ENCODE data around the gene LGALS12.
"Not testable (repeated sequence)": the region's sequence is repeated elsewhere in the genome, so short reads cannot be mapped to it uniquely, and the experiment has no call there.

The LGALS12 gene

DNA sequence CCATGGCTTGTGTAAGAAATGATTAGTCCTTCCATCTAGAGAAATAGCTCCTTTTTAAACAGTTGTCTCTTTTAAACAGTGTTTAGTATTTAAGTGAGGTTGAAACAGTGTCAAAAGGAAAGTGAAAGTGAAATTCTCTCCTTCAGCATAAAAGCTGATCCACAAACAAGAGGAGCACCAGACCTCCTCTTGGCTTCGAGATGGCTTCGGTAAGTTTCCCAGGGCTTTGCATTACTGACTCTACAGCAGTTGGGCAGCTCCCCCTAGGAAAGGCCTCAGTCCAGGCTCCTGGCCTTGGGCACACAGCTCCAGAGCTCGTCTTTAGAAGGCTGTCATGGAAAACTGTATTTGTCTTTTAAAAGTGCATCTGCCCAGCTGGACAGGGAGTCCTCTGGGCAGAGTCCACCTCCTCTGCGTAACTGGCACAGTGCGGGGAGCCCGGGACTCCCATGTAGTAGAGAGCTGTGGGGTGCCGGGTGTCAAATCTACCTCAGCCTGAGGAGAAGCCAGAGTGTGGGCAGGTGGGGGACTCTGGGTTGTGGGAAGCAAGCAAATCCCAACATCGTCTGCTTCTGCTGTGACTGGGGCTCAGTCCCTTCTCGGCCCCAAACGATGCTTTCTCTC lies 30.9 kb downstream of the LGALS12 start, which contains the start of gene PLAAT4:
TSS of gene PLAAT4 (plus strand) at position 140 of the 624 bp plus-strand sequence. CDS start at position 201, 61 bp downstream.
- DNase-seq (ENCODE audit: low read depth) = no peak
- H3K4me3 ChIP-seq (ENCODE audit: control insufficient read depth, low read depth, low read length) = peak within 1 kb of the TSS; percentile 29

DNA sequence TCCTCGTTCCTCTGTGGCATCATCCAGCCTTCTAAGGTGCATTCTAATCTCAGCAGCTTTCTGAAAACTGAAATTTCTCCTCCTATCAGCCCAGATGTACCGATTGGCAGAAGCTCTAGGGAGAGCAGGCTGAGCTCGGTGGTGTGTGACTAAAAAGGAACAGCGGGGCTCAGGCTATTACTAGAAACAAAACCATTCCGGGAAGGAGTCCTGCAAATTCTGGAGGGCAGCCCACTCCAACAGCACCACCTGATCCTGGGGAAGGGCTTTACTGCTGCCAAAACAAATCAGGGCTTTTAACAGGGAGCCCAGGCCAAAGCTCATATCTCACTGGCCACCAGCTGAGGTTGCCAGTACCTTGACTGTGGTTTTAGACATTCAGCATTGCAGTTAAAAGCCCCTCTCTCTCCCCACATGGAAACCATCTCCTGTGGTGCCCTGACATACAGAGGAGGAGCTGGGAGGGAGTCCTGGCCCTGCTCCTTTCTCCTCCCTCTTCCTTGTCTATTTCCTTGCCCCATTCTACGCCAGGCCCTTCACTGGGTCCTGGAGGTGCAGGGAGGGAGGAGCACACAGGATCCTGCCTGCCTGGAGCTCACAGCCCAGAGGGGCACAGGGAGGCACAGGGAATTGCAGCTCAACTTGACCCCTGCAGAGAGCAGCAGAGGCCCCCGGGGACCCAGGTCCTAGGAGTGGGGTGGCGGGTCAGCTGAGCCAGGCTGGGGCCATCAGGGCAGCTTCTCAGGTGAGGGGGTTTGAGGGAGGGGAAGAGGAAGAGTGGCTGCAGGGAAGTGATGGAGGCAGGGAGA lies 31.6 kb downstream of the LGALS12 start:
- TF ChIP-seq, protein P1, sequence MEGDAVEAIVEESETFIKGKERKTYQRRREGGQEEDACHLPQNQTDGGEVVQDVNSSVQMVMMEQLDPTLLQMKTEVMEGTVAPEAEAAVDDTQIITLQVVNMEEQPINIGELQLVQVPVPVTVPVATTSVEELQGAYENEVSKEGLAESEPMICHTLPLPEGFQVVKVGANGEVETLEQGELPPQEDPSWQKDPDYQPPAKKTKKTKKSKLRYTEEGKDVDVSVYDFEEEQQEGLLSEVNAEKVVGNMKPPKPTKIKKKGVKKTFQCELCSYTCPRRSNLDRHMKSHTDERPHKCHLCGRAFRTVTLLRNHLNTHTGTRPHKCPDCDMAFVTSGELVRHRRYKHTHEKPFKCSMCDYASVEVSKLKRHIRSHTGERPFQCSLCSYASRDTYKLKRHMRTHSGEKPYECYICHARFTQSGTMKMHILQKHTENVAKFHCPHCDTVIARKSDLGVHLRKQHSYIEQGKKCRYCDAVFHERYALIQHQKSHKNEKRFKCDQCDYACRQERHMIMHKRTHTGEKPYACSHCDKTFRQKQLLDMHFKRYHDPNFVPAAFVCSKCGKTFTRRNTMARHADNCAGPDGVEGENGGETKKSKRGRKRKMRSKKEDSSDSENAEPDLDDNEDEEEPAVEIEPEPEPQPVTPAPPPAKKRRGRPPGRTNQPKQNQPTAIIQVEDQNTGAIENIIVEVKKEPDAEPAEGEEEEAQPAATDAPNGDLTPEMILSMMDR (IDR thresholded peaks at IDR 0.05; ENCODE audit: control insufficient read depth, insufficient read depth, low read depth, low read length, missing control alignments) = no peak
- H3K4me3 ChIP-seq (ENCODE audit: control insufficient read depth, low read depth, low read length) = peak overlapping the region; percentile 29
- DNase-seq (ENCODE audit: low read depth) = no peak

More for the DNA sequence above, 30.9 kb downstream of the LGALS12 start, which contains the start of gene PLAAT4:
- TF ChIP-seq, protein P1 (IDR thresholded peaks at IDR 0.05; ENCODE audit: control insufficient read depth, insufficient read depth, low read depth, low read length, missing control alignments) = no peak

DNA sequence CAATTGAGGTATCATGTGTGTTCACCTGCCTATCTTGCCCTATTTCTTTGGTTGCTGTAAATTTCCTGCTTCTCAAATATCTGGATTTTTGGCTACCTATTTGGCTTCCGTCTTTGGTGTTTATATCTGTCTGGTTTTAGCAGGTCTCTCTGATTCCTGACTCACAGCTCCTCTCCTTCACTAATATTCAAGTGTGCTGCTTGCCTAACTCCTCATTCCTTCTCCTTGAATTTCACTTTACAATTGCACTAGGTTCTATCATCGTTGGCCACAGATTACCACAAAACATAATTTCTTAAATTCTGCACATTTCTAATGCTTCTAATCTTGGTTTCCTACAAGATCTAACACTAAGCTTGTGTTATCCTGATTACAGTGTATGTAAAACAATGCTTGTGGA lies 36.6 kb downstream of the LGALS12 start:
- not testable (repeated sequence) for H3K4me3 ChIP-seq (ENCODE audit: control insufficient read depth, low read depth, low read length); DNase-seq (ENCODE audit: low read depth)

DNA sequence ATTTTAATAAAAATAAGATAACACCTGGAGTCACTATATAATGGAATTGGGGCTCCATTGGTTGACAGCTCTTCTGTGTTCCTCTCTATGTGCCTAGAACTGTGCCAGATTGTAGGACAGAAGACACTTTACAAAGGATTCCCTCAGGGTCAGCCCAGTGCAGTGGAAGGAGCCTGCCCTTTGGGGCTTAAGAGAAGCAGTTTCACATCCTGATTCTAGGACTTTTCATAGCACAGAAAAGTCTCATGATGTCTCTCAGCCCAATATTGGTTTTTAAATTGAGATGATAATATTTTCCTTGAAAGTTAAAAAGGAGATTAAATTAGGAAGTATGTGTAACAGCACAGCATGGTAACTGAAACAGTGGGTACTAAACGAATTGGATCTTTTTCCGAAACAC lies 37.8 kb downstream of the LGALS12 start:
- no peak for DNase-seq (ENCODE audit: low read depth)
- TF ChIP-seq, protein P1 (IDR thresholded peaks at IDR 0.05; ENCODE audit: control insufficient read depth, insufficient read depth, low read depth, low read length, missing control alignments) = no peak
- no peak overlapping the region for H3K4me3 ChIP-seq (ENCODE audit: control insufficient read depth, low read depth, low read length)

DNA sequence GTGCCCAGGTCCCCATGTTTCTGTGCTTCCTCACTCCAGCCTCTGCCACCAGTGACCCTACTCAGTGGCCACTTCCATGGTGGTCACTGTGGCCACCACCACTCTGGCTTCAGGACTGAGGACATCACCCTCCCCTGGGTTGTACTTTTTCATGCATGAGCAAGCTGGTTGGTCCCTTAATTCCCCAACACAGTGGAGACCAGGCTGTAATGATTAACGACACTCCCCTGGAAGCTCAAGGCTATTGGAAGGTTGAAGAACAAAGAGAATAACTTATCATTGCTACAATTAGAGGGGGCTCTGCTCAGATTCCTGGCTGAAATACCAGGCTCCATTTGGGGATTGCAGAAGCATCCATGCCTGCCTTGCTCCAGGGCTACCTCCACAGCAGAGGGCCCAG lies 41.2 kb downstream of the LGALS12 start:
- H3K4me3 ChIP-seq (ENCODE audit: control insufficient read depth, low read depth, low read length) = no peak overlapping the region
- TF ChIP-seq, protein P1 (IDR thresholded peaks at IDR 0.05; ENCODE audit: control insufficient read depth, insufficient read depth, low read depth, low read length, missing control alignments) = no peak
- no peak for DNase-seq (ENCODE audit: low read depth)

DNA sequence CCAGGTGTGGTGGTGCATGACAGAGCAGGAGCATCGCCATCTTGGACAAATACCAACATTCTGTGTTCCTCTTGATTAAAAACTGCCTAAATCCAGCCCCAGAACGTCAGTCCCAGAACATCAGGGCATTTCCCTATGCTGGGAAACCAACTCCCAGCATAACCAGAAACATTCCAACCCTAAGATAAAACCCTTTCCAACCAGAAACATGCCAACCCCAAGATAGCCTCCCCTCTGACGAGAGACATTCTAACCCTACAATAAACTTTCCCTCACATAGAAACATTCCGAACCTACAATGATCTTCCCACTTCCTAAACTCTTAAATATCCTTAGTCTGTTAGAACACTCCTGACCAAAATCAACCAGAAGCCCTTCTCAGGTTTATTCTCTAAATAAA lies 42.3 kb downstream of the LGALS12 start:
- TF ChIP-seq, protein P1 (IDR thresholded peaks at IDR 0.05; ENCODE audit: control insufficient read depth, insufficient read depth, low read depth, low read length, missing control alignments) = no peak
- H3K4me3 ChIP-seq (ENCODE audit: control insufficient read depth, low read depth, low read length) = no peak overlapping the region
- DNase-seq (ENCODE audit: low read depth) = no peak

DNA sequence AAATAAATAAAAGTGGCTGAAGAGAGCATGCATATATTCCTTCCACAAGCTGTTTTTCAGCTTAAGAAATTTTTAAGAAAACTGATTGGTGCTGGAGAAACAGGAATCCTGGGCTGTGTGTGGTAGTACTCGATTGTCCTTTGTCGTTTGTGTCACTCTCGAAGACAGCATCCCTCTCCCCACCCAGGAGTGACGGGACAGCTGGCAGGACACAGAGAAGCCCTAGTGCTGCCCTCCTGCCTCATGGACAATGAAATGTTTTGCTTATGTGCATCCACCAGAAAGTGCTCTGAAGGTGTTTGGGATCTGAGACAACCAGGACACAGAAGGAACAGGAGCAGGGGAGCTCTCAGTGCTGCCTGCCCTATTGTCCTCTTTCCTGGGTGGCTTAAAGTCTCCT lies 43.5 kb downstream of the LGALS12 start:
- TF ChIP-seq, protein P1 (IDR thresholded peaks at IDR 0.05; ENCODE audit: control insufficient read depth, insufficient read depth, low read depth, low read length, missing control alignments) = no peak
- H3K4me3 ChIP-seq (ENCODE audit: control insufficient read depth, low read depth, low read length) = no peak overlapping the region
- DNase-seq (ENCODE audit: low read depth) = no peak

DNA sequence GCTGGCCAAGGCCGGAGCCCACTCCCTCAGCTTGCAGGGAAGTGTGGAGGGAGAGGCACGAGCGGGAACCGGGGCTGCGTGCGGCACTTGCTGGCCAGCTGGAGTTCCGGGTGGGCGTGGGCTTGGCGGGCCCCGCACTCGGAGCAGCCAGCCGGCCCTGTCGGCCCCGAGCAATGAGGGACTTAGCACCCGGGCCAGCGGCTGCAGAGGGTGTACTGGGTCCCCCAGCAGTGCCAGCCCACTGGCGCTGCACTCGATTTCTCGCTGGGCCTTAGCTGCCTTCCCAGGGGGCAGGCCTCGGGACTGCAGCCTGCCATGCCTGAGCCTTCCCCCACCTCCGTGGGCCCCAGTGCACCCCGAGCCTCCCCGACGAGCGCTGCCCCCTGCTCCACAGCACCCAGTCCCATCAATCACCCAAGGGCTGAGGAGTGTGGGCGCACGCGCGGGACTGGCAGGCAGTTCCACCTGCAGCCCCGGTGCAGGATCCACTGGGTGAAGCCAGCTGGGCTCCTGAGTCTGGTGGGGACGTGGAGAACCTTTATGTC lies 44.3 kb downstream of the LGALS12 start:
- not testable (repeated sequence) for H3K4me3 ChIP-seq (ENCODE audit: control insufficient read depth, low read depth, low read length); DNase-seq (ENCODE audit: low read depth)
